SK-N-SH treated with all-trans-retinoic acid at 6 μM for 48 hours (cell line): ENCODE measurements around the gene SNX9.

ENCODE experiments used
- GLIS3 ChIP-seq: fragments of 250-450 bp; sonication (Bioruptor Pico); IDR thresholded peaks from 2 replicates; pipeline ENCODE4 v1.5.0; 2020; ENCODE audit warnings: mild to moderate bottlenecking, moderate library complexity
- PATZ1 ChIP-seq: fragments of 250-450 bp; sonication (Bioruptor Pico); IDR thresholded peaks from 2 replicates; pipeline ENCODE4 v1.8.0; 2020; ENCODE audit warnings: mild to moderate bottlenecking, moderate library complexity, borderline replicate concordance
- ZFP3 ChIP-seq: fragments of 250-450 bp; sonication (Bioruptor Pico); IDR thresholded peaks from 2 replicates; pipeline ENCODE4 v1.5.0; 2020; ENCODE audit warnings: mild to moderate bottlenecking, moderate library complexity

- TF ChIP-seq PATZ1 (CRISPR knock-in tag) = no peak
- no peak for TF ChIP-seq GLIS3 (CRISPR knock-in tag)
- TF ChIP-seq ZFP3 (CRISPR knock-in tag) = no peak
Measured at GRCh38 chr6:157830354-157831017, 7.4 kb downstream of the SNX9 start.
